GM13977 (cell line): ENCODE data around the gene SRRT.

ENCODE experiments used
- DNase-seq: peaks from one replicate; pipeline ENCODE4 v3.0.0; 2012; ENCODE audit warnings: low spot score
- CTCF ChIP-seq: IDR thresholded peaks from 2 replicates; pipeline ENCODE4 v1.5.1; 2012; ENCODE audit warnings: mild to moderate bottlenecking, control low read depth; ENCODE audit not compliant: insufficient read depth; ENCODE audit errors: extremely low read depth, missing control alignments
- in situ Hi-C: fragments of 300-500 bp; cut with MboI; formaldehyde crosslinking; loops from one replicate; pipeline ENCODE4 v1.12.0; 2022; ENCODE audit warnings: low sequenced_read_pairs, low pct_unique_long_range_greater_than_20kb, mixed read lengths, inconsistent platforms; ENCODE audit not compliant: unreplicated experiment

Gene SRRT

GRCh38 chr7:100880645-100881044 lies 5.7 kb downstream of the SRRT start:
- DNase-seq, result no peak
- TF ChIP-seq CTCF, result no peak
- in situ Hi-C loops, result no loop called here

- DNase-seq, result no peak
- in situ Hi-C loops, result no loop called here
- TF ChIP-seq CTCF, result no peak
Measured at GRCh38 chr7:100881136-100881535, 6.2 kb downstream of the SRRT start.

GRCh38 chr7:100882201-100882600 lies 7.3 kb downstream of the SRRT start:
- in situ Hi-C loops, result no loop called here
- DNase-seq, result no peak
- TF ChIP-seq CTCF, result no peak

- no peak for DNase-seq
- no peak for TF ChIP-seq CTCF
- in situ Hi-C loops, result no loop called here
Measured at GRCh38 chr7:100882785-100883526, 8.1 kb downstream of the SRRT start.

- in situ Hi-C loops, result no loop called here
- no peak for DNase-seq
- no peak for TF ChIP-seq CTCF
Measured at GRCh38 chr7:100884736-100885439, 10.0 kb downstream of the SRRT start.

- no peak for DNase-seq
- in situ Hi-C loops, result no loop called here
- TF ChIP-seq CTCF, result no peak
Measured at GRCh38 chr7:100885440-100886141, 10.7 kb downstream of the SRRT start.
